ENCODE data around the gene LAMP5. TPM values are rescaled to one million over a fixed set of nuclear protein-coding genes. Genes with fewer than 3 reads are reported as not detected.

LAMP5 gene
- total RNA-seq, 6 donors from 2014 or later, result 0.09 to 0.51 TPM; not detected in 4

- H3K27ac ChIP-seq, result no peak overlapping the region
- peak in 1 of 2 donors; percentile 4 for ATAC-seq (ENCODE audit: low FRiP score in 2 of 2)
- H3K27me3 ChIP-seq, result peaks cover 0 to 32% (median 12%) of the 10 kb centered on the region in 4 donors
- H3K36me3 ChIP-seq, result no peaks in the 10 kb centered on the region
- H3K4me1 ChIP-seq, result peaks cover 7 to 23% (median 14%) of the 10 kb centered on the region in 4 donors
- DNase-seq, result peak in 1 of 2 donors; percentile 81
- no peak overlapping the region for H3K4me3 ChIP-seq
- no peak for TF ChIP-seq POLR2A (IDR thresholded peaks at IDR 0.05)
- TF ChIP-seq CTCF (IDR thresholded peaks at IDR 0.05), result no peak
- no peak for TF ChIP-seq POLR2AphosphoS5 (IDR thresholded peaks at IDR 0.05)
- no peak for TF ChIP-seq EP300 (IDR thresholded peaks at IDR 0.05)
- no peaks in the 10 kb centered on the region for H3K9me3 ChIP-seq
- 16 to 34% methylated on average over 13 to 34 of the region's 34 CpGs for WGBS, 2 donors
Measured at GRCh38 chr20:9506280-9506821, 8.0 kb upstream of the LAMP5 start.

DNA sequence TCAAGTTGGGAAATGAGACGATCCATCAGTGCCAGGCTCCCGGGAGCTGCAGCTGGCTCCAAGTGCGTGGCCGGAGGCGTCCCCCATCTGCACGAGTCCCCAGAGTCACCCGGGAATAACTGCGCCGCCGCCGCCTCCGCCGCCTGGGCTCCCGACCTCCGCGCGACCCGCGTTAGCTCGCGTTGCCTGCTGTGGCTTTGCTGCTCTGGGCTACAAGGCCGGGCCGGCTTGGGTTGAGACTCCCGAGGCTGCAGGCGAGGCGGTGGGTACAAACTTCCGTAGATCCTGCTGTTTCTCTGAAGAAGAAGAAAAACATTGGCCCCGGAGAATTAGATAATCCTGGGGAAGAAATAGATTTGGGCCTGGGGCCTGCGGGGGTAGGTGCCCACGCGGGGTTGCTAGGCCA, 7.4 kb upstream of the LAMP5 start:
- ATAC-seq (ENCODE audit: low FRiP score in 2 of 2) (peak in 1 of 2 donors; percentile 7), DNase-seq (peak in 1 of 2 donors; percentile 83)
- H3K27ac ChIP-seq, result no peak overlapping the region
- H3K9me3 ChIP-seq, result no peaks in the 10 kb centered on the region
- 10 to 15% methylated on average over 25 to 31 of the region's 31 CpGs for WGBS, 2 donors
- H3K4me3 ChIP-seq, result no peak overlapping the region
- H3K36me3 ChIP-seq, result no peaks in the 10 kb centered on the region
- H3K4me1 ChIP-seq, result peaks cover 7 to 23% (median 14%) of the 10 kb centered on the region in 4 donors
- TF ChIP-seq POLR2AphosphoS5 (IDR thresholded peaks at IDR 0.05) (no peak), EP300 (IDR thresholded peaks at IDR 0.05) (no peak)
- peaks cover 0 to 32% (median 12%) of the 10 kb centered on the region in 4 donors for H3K27me3 ChIP-seq

- H3K4me1 ChIP-seq, result peaks cover 7 to 23% (median 14%) of the 10 kb centered on the region in 4 donors
- peaks cover 0 to 32% (median 12%) of the 10 kb centered on the region in 4 donors for H3K27me3 ChIP-seq
- H3K27ac ChIP-seq, result no peak overlapping the region
- DNase-seq (peak in 1 of 2 donors; percentile 75), ATAC-seq (ENCODE audit: low FRiP score in 2 of 2) (no peak)
- H3K36me3 ChIP-seq, result no peaks in the 10 kb centered on the region
- TF ChIP-seq EP300 (IDR thresholded peaks at IDR 0.05) (no peak), POLR2AphosphoS5 (IDR thresholded peaks at IDR 0.05) (no peak), CTCF (IDR thresholded peaks at IDR 0.05) (no peak), POLR2A (IDR thresholded peaks at IDR 0.05) (no peak)
- H3K4me3 ChIP-seq, result no peak overlapping the region
- 9 to 13% methylated on average over 18 to 37 of the region's 37 CpGs for whole genome bisulfite sequencing, 2 donors
- H3K9me3 ChIP-seq, result no peaks in the 10 kb centered on the region
Measured at GRCh38 chr20:9507544-9508239, 6.7 kb upstream of the LAMP5 start.

- TF ChIP-seq POLR2A (IDR thresholded peaks at IDR 0.05) (no peak), EP300 (IDR thresholded peaks at IDR 0.05) (no peak), CTCF (IDR thresholded peaks at IDR 0.05) (no peak), POLR2AphosphoS5 (IDR thresholded peaks at IDR 0.05) (no peak)
- no peaks in the 10 kb centered on the region for H3K36me3 ChIP-seq
- ATAC-seq (ENCODE audit: low FRiP score in 2 of 2) (no peak), DNase-seq (no peak)
- no peaks in the 10 kb centered on the region for H3K9me3 ChIP-seq
- H3K4me1 ChIP-seq, result peaks cover 7 to 23% (median 14%) of the 10 kb centered on the region in 4 donors
- peaks cover 0 to 32% (median 12%) of the 10 kb centered on the region in 4 donors for H3K27me3 ChIP-seq
- no peak overlapping the region for H3K27ac ChIP-seq
- 8 to 9% methylated on average over 22 to 23 of the region's 23 CpGs for WGBS, 2 donors
- no peak overlapping the region for H3K4me3 ChIP-seq
Measured at GRCh38 chr20:9508240-9508661, 6.1 kb upstream of the LAMP5 start.

DNA sequence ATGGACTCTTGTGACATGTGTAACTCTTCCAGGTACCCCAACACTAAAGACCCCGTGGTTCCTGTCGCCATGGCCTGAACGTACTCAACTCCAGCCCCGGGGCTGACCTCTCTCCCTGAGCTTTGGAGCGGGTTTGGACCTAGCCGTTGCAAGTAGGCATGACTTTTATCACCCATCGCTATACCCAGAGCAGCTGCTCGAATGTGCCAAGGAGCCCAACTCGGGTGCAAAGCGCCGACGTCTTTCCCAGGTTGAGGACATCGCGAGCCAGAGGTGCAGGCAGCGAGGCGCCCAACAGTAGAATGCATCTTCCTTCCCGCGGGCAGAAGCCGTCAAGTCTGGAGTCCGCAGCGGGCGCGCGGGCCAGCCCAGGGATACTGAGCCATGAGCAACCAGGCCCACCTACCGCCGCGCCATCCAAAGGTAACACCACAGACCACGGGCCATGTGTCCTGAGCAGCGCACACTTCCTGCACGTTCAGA, 5.7 kb upstream of the LAMP5 start:
- H3K27me3 ChIP-seq, result peaks cover 0 to 32% (median 12%) of the 10 kb centered on the region in 4 donors
- DNase-seq, result peak in 1 of 2 donors; percentile 77
- ATAC-seq (ENCODE audit: low FRiP score in 2 of 2), result peak in 1 of 2 donors; percentile 31

More for the DNA sequence above, 5.7 kb upstream of the LAMP5 start:
- Histone ChIP-seq H3K36me3 (no peaks in the 10 kb centered on the region), H3K4me3 (no peak overlapping the region), H3K27ac (no peak overlapping the region), H3K4me1 (peaks cover 7 to 23% (median 13%) of the 10 kb centered on the region in 4 donors), H3K9me3 (no peaks in the 10 kb centered on the region)
- 11 to 29% methylated on average over 17 to 26 of the region's 30 CpGs for WGBS, 2 donors
- no peak for TF ChIP-seq EP300 (IDR thresholded peaks at IDR 0.05)
- TF ChIP-seq POLR2A (IDR thresholded peaks at IDR 0.05), result no peak
- TF ChIP-seq CTCF (IDR thresholded peaks at IDR 0.05), result no peak
- no peak for TF ChIP-seq POLR2AphosphoS5 (IDR thresholded peaks at IDR 0.05)

Data from upper lobe of left lung (tissue), 6 donors.